HG02642 (cell line): ENCODE results near the gene ZNF436.
"Not testable (repeated sequence)": the region's sequence is repeated elsewhere in the genome, so short reads cannot be mapped to it uniquely, and the experiment has no call there.

Experiments used
- ATAC-seq: cut with Tn5 transposase; IDR thresholded peaks from one replicate; pipeline ENCODE4 v1.9.1; 2021; ENCODE audit warnings: mild to moderate bottlenecking; ENCODE audit not compliant: unreplicated experiment, poor library complexity

The ZNF436 gene

GRCh38 chr1:23393706-23394105, 24.1 kb upstream of the ZNF436 start:
- no peak for ATAC-seq

GRCh38 chr1:23392125-23392855, 22.7 kb upstream of the ZNF436 start:
- no peak for ATAC-seq

GRCh38 chr1:23389837-23390321, 20.2 kb upstream of the ZNF436 start:
- no peak for ATAC-seq

GRCh38 chr1:23387494-23387893, 17.9 kb upstream of the ZNF436 start:
- no peak for ATAC-seq

GRCh38 chr1:23385119-23385621, 15.5 kb upstream of the ZNF436 start:
- no peak for ATAC-seq

GRCh38 chr1:23384312-23385058, 14.8 kb upstream of the ZNF436 start:
- ATAC-seq = no peak

GRCh38 chr1:23383577-23384311, 14.1 kb upstream of the ZNF436 start:
- no peak for ATAC-seq

- no peak for ATAC-seq
Measured at GRCh38 chr1:23381233-23381885, 11.7 kb upstream of the ZNF436 start.

- no peak for ATAC-seq
Measured at GRCh38 chr1:23380719-23381118, 11.1 kb upstream of the ZNF436 start.

GRCh38 chr1:23380236-23380635, 10.6 kb upstream of the ZNF436 start:
- not testable (repeated sequence) for ATAC-seq

- ATAC-seq = no peak
Measured at GRCh38 chr1:23376890-23377811, 7.5 kb upstream of the ZNF436 start.

- not testable (repeated sequence) for ATAC-seq
Measured at GRCh38 chr1:23374079-23374735, 4.6 kb upstream of the ZNF436 start.

GRCh38 chr1:23371987-23372880, 2.6 kb upstream of the ZNF436 start:
- ATAC-seq = no peak

GRCh38 chr1:23370709-23371584, 1.3 kb upstream of the ZNF436 start:
- no peak for ATAC-seq

GRCh38 chr1:23370330-23370708, 683 bp upstream of the ZNF436 start:
- no peak for ATAC-seq

GRCh38 chr1:23368562-23369334, 888 bp downstream of the ZNF436 start:
- ATAC-seq = peak; percentile 75
